Retinal pigment epithelial cell (primary cell): ENCODE data around the gene URB1.

Experiments
- DNase-seq: peaks from one replicate; pipeline ENCODE4 v3.0.0-alpha.2; 2010; ENCODE audit warnings: low read depth
- H3K4me3 ChIP-seq: 2 replicates; pipeline ENCODE4 v1.5.1; 2011; ENCODE audit warnings: mild to moderate bottlenecking, low read length, control low read depth, moderate library complexity
- CTCF ChIP-seq: conservative IDR thresholded peaks from 2 replicates; pipeline ENCODE4 v1.5.1; 2011; ENCODE audit warnings: low read depth, low read length, control low read depth, inconsistent platforms

URB1 gene

DNA sequence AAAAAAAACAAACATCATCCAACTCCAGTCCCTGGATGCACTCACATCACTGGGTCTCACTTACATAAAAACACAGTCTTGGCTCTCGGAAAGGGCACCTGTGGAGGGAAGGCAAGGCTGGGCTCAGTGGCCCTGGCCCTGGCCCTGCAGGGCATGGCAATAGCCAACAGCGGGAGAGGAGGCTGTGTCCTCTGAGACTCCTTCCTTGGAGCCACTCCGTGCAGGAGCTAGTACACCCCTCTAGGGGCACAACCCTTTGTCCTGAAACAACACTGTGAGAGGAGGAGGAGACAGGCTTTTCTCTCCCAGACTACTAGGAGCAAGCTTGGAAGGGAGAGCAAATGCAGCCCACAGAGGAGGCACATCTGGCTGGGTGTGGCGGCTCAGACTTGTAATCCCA, 28.0 kb downstream of the URB1 start:
- no peak overlapping the region for H3K4me3 ChIP-seq
- no peak for TF ChIP-seq CTCF
- DNase-seq = no peak

DNA sequence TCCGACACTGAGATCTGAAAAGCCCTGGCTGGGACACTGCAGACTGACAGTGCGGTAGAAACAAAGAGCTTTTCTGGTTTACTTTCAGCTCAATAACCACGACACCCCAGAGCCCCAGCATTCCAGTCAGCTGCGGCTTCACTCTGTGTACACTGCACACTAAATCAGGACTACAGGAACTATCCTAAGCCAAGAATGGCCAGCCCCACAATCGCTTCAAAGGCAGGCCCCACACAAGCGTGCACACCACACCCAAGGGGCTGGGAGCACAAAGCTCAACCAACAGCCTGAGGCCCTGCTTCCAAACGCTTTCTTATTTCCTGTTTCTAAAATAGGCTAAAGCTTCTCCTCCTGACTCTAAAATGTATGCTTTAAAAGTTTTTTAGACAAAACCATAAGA, 28.4 kb downstream of the URB1 start:
- no peak for TF ChIP-seq CTCF
- no peak for DNase-seq
- H3K4me3 ChIP-seq = no peak overlapping the region

DNA sequence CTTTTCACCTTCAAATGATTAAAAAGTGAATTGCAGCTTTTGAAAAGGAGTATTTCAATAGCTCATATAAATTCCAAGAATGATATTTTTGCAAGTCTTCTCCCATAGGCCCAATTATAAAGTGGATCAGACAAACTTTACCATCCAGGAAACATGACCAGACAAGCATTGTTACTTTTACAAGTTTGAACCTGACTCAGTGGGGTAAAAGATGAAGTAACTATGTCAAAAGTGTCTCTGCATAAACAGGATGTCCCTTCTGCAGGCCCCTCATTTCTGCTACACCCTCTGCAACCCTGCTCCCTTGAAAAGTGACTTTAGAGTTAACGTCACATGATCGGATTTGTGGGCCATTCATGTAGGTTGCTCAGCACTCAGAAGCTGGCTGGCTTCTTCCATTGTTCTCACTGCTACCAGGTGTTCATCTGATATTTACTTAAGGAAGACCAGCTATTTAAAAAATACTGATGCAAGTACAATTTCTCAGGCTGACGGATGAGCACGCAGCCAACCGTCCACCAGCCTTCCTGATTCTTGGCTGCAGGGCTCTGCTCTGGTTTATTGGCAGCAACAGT, 32.3 kb downstream of the URB1 start:
- no peak for TF ChIP-seq CTCF
- DNase-seq = no peak
- no peak overlapping the region for H3K4me3 ChIP-seq

- DNase-seq = no peak
- no peak overlapping the region for H3K4me3 ChIP-seq
- peak; percentile 42 for TF ChIP-seq CTCF
Measured at GRCh38 chr21:32359719-32360260, 33.0 kb downstream of the URB1 start.

DNA sequence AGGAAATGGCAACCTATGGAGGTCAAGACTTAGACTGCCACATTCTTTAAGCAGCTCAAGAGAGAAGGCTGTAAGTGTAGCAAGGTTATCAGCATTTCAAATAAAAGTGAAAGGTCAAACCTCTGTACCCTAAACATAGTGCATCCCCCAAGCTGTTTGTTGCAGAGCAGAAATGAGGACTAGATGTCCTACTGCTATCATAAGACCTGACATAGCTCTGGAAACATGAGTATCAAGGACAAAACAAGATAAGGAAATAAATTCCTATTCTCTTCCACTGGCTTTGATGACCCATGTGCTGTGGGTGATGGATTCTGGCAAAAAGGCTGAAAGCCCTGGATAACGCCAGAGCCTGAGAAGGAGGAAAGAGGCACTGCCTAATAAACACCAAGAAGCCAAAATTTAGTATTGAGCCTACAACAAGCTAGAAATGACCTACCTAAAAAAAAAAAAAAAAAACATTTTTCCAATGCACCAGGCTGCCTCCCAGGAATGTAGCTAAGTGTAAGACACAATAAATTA, 35.9 kb downstream of the URB1 start:
- no peak for TF ChIP-seq CTCF
- H3K4me3 ChIP-seq = no peak overlapping the region
- no peak for DNase-seq

- no peak for TF ChIP-seq CTCF
- no peak for DNase-seq
- no peak overlapping the region for H3K4me3 ChIP-seq
Measured at GRCh38 chr21:32353002-32353711, 39.7 kb downstream of the URB1 start.

- no peak for DNase-seq
- TF ChIP-seq CTCF = no peak
Measured at GRCh38 chr21:32352526-32352925, 40.3 kb downstream of the URB1 start.

More at GRCh38 chr21:32352526-32352925, 40.3 kb downstream of the URB1 start:
- H3K4me3 ChIP-seq = no peak overlapping the region
